ENCODE measurements around the gene PI4KA.
"Not testable (repeated sequence)": the region's sequence is repeated elsewhere in the genome, so short reads cannot be mapped to it uniquely, and the experiment has no call there.

The PI4KA gene

DNA sequence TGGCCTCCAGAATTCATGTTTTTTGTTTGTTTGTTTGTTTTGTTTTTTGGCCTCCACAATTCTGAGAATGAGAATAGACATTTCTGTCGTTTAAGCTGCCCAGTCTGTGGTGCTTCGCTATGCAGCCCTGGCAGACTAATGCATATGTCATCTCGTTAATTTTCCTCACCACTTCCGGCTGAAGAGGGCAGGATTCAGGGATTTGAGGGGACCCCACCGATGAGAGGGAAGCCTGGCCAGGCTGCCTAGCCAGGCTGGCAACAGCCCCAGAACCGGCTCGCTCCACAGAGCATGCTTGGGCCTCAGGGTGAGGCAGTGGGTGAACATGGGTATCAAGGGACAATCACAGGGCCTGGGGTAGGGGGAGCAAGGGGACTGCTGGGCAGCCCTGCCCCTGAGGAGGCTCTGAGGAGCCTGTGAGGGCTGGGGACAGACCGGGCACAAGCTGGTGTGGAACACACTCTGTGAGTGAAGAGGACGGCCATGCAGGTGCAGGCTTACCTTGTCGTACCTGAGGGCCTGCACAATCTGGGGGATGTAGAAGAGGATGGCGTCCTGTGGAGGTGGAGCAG lies 132.5 kb downstream of the PI4KA start:
- DNase-seq (ENCODE audit: low read depth in 2 of 2): no peak

DNA sequence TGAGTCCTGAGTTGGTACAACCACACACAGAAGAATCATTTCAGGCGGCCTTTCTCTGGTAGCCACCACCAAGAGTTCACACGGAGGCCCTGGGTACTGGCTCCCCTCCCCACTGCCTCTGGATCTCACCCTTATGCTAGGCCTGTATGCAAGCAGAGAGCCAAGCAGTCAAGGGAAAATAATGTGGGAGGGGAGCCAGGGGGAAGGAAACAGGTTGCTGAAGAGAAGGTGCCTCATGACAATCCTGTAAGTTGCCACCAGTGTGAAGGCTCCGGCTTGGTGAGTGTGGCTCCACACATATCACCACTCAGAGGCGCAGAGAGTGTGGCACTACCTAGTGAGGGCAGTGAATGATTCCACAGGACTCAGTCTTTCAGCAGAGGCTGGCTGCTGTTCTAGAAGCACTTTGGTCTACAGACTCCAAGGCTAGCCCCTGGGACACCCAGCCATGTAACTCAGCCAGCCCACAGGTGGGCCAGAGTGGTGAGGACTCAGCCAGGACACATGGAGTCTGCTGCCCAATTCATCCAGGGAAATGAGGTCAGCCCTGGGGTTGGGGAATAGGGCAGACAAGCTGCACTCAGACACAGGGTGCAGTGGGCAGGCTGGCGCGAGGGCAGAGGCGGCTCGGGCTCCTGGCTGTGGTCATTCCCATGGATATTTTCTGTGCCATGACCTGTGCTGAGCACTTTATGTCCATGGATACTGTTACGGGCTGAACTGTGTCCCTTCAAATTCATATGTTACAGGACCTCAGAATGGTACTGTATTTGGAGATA lies 133.7 kb downstream of the PI4KA start:
- no peak for DNase-seq (ENCODE audit: low read depth in 2 of 2)

DNA sequence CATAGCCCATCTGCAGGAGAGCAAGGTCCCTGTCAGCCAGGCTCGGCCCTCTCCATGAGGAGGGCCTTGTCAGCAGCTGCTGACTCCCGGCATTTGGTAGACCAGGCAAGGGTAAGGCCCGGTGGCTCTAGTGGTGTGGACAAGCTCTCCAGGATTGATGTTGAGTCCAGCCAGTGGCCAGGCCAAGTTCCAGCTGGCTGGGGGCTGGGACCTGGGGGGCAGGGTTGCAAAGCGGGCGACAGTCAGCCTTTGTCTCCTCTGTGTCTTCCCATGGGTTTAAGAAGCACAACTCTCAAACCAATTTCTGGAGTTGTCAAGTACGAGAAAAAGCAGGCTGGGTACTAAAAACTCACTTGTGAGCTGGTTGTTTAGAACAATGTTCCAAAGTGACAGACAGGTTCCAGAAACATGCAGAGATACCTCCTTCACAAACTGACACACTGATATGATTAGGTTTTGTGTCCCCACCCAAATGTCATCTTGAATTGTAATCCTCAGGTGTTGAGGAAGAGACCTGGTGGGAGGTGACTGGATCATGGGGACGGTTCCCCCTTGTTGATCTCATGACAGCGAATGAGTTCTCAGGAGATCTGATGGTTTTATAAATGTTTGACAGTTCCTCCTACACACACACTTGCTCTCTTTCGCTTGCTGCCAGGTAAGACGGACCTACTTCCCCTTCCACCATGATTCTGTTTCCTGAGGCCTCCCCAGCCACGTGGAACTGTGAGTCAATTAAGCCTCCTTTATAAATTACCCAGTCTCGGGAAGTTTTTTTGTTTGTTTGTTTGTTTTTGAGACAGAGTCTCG lies 137.0 kb downstream of the PI4KA start:
- DNase-seq (ENCODE audit: low read depth in 2 of 2): no peak

DNA sequence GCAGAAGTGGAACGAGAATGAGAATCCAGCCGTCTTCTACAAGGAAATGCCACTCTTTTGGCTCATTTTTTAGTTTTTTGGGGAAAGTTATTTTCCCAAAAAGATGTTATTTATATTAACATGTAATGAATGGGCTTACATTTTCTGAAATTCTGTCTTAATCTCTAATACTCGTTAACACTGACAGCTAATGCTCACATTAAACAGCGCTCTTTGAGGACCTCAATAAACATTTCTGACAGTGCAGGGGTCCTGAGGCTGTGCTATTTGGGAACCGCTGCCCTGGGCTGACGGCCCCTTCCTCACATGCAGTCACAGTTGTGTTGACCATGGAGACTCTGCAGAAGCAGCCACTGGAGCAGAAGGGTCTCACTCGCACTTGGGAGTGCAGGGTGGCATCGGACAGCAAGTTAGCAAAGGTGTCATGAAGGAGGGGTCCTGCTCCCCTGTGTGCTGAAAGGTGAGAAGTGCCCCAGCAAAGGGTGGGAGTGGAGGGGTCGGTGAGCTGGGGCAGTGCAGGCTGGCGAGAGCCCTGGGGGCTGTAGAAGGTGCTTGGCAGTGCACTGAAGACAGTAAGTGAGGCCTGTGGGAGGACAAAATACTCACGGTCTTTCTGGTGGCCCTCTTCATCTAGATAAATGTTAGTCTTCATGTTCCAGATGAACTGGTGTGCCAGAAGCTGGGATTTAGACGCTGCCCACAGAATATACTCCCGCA lies 137.8 kb downstream of the PI4KA start:
- no peak for DNase-seq (ENCODE audit: low read depth in 2 of 2)

DNA sequence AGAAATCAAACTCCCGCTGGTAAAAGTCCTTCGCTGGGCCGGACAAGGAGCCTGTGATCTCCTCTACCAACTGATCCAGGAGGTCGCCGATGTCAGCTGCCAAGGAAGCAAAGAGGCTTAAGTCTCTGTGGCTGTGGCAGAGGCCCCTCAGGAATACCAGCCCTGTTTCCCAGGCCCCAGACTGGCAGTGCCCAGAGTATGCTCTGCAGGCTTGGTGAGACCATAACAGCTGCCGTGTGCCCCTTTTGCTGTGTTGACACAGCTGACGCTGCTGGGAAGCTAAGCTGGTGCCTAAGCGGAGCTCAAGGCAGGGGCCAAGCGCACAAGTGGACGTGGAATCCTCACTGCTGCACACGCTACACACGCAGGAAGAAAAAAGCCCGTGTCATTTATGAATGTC lies 139.9 kb downstream of the PI4KA start:
- not testable (repeated sequence) for DNase-seq (ENCODE audit: low read depth in 2 of 2)

DNA sequence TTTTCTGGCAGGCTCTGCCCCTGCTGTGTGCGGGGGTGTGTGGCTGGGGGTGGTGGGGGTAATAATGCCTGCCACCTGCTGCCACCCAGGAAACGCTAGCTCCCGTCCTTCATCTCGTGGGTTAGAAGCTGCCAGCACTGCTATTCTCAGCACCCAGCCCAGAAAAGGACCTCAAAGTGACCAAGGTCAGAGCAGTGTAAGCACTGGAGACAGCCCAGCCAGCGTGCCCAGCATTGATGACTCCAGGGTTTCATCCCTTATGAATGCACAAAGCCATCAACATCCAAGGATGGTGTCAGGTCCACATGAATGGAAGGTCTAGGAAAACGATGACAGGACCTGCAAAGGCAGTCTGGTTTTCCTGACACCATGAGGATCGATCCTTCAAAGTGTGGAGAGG lies 140.6 kb downstream of the PI4KA start:
- not testable (repeated sequence) for DNase-seq (ENCODE audit: low read depth in 2 of 2)

DNA sequence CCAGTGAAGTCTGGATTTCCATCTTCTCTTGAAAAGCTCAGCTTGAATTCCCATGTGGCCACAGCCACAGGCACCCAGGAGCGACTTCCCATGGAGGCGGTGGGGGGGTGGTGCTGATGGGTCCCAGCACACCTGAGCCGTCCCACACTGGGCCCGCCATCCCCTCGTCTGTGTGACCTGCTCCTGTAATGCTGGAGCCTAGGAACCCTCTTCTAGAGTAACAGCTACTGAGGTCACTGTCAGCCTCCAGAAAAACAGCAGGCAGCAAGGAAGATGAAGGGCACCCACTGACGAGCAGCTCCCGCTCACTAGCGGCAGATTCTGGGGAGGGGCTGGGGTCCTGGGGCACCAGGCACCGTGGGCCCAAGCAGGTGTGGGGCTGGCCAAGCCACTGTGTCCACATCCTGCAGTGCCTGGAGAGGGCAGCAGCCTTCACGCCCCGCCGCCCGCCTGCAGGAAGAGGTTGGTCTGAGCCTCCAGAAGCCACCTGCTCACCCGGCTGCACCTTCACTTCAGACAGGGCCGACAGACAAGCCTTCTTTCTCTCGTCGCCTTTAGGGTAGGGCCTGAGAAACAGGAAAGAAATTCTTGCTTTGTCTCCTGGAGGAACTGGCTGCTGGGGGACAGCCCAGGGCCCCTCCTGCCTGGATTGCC lies 141.3 kb downstream of the PI4KA start:
- not testable (repeated sequence) for DNase-seq (ENCODE audit: low read depth in 2 of 2)

DNA sequence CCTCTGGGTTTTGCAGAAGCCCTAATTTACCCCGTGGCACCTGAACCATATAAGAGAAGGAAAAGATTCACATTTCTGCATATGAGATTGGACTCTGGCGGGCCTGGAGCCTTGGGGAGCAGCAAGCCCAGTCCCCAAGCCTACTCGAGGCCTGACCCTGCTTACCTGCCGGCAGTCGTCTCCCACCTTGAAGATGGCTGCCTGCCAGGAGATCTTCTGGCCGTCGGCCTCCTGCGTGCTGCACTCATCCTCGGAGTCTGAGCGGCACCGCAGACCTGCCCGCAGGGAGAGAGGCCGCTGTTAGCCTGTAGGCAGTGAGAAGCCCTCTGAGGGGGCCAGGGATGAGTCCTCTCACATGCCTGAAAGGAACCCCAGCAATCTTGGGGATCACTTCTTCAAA lies 145.5 kb downstream of the PI4KA start:
- DNase-seq (ENCODE audit: low read depth in 2 of 2): not testable (repeated sequence)

DNA sequence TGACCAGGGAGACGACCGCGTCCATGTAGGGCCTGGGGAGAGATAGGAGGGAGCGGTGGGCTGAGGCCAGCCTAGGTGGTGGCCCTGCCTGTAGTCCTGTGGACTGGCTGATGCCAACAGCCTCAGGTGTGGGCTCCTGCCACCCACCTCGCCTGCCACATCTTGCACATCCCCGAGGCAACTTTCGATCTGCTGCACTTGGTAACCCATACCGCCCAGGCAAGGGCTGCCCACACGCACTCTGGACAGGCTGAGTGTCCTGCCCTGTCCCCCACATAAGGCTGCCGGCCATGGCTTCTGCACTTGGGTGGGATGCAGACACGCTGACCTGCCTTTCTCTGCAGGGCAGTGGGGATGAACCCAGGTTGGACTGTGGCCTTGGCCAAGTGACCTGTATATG lies 148.6 kb downstream of the PI4KA start:
- DNase-seq (ENCODE audit: low read depth in 2 of 2): not testable (repeated sequence)

DNA sequence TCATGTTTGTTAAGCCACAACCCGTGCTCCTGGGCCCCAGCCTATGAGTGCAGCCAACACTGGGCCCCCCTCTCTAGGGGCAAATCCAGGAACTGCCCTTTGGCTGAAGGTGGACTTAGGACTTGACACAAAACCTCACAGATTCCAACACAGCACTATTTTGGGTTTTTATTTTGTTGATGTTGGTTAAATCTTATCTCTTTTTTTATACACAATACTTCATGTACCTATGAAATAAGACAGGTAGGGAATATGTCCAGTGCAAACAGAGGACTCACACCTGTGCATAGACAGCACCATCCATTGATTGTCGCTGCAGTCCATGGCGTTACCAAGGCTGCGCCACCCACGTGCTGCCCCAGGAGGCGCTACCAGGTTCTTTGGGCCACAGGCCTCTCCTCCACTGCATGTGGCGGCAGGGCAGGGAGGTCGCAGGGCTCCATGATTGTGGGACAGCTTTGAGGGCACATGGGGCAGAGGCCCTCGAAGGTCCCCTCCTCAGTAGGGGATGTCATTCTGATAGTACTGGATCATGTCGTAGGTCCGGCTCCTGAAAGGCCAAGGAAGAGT lies 151.0 kb downstream of the PI4KA start:
- not testable (repeated sequence) for DNase-seq (ENCODE audit: low read depth in 2 of 2)

DNA sequence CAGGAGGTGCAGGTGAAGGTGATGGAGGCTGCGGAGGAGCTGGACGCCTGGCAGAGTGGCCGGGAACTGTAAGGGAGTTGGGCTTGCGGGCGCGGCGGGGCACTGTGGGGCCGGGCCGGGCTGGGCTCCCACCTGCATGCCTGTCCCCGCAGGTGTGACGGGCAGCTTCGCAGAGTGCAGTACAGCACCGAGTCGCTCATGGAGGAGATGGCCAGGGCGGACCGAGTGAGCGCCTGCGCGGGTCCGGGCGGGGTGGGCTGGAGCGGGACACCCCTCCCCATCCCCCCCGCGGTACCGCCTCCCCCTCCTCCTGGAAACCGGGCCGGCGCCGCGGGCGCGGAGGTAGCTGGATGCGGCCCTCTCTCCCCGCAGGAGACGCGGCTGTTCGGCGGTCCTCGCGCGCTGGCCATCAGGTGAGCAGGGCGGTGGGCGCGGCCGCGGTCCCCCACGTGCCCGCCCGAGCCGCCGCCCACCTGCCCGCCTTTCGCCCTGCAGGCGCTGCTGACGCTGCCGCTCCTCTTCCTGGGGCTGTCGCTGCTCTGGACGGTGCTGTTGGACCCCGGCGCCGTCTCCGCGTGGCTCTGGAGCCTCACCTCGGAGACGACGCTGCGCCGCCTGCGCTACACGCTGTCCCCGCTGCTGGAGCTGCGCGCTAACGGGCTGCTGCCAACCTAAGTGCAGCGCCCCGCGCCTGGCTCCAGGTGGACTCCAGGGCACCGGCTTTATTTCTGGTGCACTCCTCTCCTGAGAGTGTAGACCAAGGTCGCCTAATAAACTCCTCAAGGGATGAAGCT lies 154.6 kb downstream of the PI4KA start:
- DNase-seq (ENCODE audit: low read depth in 2 of 2): peak in 1 of 2 donors; percentile 9

DNA sequence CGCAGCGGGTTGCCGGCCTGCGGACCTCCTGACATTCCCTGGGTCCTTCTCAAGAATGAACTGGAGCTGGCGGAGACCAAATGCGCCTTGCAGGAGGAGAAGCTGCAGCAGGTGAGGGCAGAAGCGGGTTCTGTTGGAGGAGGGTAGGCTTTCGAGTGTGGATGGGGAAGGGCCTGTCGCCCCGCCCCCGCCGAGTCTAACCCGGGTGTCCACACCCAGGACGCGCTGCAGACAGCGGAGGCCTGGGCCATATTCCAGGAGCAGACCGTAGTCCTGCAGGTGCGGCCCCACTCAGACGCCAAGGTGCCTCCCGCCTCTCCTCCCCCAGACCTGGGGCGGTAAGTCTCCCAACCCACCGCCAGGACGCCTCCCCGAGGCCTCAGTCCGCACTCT lies 155.2 kb downstream of the PI4KA start:
- not testable (repeated sequence) for DNase-seq (ENCODE audit: low read depth in 2 of 2)

DNA sequence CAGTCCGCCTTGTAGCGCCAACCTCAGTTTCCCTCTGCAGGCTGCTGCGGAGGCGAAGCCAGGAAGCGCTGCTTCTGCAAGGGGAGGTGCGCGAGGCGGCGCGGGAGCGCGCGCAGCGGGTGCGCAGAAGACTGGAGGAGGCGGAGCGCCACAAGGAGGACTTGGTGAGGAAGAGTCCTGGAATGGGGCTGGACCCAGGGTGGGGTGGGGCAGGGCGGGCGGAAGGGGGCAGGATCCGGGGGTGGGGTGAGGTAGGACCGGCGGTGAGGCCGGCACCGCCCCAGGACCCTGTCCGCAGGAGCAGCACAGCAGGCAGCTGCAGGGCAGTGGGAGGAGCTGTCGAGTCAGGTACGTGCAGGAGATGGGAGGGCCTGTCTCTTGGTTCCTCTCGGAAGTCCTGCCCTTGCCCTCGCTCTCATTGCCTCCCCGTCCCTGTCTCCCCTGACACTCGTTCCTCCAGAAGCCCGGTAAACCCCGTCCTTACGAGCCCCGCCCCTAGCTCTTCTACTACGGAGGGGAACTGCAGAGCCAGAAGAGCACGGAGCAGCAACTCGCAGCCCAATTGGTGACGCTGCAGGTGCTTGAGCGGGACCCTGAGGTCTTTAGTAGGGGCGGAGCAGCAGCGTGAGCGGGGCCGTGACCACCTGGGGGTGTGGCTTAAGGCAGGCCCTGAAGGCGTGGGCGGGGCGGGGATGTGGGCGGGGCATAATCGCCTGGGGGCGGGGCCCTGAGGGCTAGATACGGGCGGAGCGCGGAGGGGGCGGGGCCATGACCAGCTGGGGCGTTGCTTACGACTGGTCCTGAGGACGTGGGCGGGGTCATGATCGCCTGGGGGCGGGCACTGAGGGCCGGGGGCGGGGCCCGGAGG lies 155.8 kb downstream of the PI4KA start:
- DNase-seq (ENCODE audit: low read depth in 2 of 2): peak; percentile 95 to 96

DNA sequence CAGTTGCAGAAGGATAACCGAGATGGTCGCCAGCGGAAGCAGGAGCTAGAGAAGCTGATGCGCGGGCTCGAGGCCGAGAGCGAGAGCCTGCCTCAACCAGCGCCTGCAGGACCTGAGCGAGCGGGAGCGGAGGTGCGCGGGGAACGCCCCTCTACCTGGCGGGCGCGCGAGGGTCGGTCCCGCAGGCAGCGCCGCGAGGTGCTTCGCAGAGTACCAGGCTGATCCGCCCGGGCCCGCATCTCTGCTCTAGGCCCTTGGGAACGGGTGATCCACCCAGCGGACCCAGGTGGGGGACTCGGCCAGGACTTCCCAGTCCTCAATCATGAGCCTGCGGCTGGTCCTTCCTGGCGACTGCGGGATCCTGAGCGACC lies 156.5 kb downstream of the PI4KA start:
- DNase-seq (ENCODE audit: low read depth in 2 of 2): not testable (repeated sequence)

DNA sequence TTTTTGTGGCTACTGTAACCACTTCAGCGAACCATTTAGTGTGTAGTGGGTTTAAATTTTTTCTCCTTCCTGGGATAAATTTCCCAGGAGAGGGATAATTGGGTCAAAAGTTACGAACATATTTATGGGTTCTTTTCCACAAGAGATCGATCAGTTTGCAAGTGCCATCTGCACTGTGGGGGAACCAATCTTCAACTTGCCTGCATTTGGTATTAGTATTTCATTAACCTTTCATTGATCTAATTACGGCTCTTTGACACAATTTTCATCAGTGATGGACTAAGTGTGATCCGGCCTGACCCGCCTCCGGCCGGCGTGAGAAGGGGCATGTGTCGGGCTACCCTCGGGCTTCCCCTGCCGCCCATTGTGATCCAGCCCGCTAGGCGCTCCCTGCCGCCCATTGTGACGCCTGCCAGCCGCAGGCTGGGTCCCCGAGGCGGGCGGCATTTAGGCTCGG lies 156.9 kb downstream of the PI4KA start:
- not testable (repeated sequence) for DNase-seq (ENCODE audit: low read depth in 2 of 2)

DNA sequence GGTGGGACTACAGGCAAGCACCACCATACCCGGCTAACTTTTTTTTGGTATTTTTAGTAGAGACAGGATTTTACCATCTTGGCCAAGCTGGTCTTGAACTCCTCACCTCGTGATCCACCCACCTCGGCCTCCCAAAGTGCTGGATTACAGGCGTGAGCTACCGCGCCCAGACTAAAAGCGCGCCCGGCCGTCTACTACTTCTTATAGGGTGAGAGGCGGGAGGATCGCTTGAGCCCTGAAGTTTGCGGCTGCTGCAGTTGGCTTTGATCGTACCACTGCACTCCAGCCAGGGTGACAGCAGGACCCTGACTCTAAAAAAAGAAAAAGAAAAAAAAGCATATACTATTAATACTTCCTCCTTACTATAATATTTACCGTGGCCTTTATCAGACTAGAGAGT lies 158.3 kb downstream of the PI4KA start:
- not testable (repeated sequence) for DNase-seq (ENCODE audit: low read depth in 2 of 2)

DNA sequence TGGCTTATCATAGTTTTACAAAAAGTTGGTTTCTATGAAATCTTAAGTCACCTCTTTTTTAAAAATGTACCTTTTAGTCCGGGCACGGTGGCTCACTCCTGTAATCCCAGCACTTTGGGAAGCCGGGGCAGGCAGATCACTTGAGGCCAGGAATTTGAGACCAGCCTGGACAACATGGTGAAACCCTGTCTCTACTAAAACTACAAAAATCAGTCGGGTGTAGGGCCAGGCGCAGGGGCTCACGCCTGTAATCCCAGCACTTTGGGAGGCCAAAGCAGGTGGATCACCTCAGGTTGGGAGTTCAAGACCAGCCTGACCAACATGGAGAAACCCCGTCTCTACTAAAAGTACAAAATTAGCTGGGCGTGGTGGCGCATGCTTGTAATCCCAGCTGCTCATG lies 158.8 kb downstream of the PI4KA start:
- not testable (repeated sequence) for DNase-seq (ENCODE audit: low read depth in 2 of 2)

DNA sequence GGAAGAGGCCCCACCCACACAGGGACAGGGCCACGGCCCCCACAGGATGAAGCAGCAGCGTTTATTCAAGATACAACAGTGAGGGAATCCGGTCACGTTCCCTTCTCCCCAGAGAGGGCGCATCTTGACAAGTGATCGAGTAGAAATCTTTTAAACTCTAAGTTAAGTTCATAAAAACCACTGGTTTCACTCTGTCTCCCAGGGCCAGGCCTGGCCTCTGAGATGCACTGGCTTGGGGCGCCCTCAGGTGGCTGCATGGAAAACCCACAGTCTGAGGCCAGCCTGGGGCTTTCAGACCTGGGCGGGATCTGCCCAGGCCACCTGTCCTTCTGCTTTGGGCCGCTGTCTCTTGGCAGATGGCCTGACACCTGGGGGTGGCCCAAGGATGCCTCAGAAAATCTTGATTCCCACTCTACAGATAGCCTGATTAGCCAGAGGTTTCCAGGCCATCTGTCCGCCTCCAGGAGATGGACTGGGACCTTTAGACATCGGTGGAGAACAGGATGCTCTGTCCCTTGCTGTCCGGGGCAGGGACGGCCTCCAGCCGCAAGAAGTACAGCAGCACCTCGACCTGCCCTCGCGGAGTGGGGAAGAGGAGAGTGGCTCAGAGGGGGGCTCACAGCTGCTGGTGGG lies 161.0 kb downstream of the PI4KA start:
- DNase-seq (ENCODE audit: low read depth in 2 of 2): peak in 1 of 2 donors; percentile 63

DNA sequence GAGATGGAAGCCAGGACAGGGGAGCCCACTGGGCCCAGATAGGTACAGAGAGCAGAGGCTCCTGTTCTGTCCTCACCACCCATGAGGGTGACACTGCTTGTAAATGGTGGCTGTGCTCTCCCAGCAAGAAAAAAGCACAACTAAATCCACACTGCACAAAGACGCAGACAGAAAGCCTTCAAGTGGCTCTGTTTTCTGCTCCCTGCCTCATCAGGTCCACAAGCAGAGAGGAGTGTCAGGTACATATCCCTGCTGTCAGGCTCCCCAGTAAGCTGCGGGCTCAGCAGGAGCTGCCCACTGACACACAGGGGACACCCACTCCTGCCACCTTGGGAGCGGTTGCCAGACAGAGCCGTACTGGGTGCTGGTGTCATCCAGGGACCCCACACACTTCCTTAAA lies 162.6 kb downstream of the PI4KA start:
- DNase-seq (ENCODE audit: low read depth in 2 of 2): not testable (repeated sequence)
